Muscle of back (tissue), 13 donors: Measurements from ENCODE around the gene FRMD8. TPM values are rescaled to one million over a fixed set of nuclear protein-coding genes. Genes with fewer than 3 reads are reported as not detected.

Experiments used
- DNase-seq, 3 donors: peaks; one replicate each; pipeline versions ENCODE4 v3.0.0 to v3.0.0-alpha.2; 2013
- long read RNA-seq, 9 donors: transcript quantifications; one replicate each; lab custom pipeline, GENCODE V29; 2026
- polyA plus RNA-seq, 10 donors: library from polyadenylated mRNA; unstranded; fragments of 120-200 nt; gene quantifications; one replicate each; pipeline ENCODE4 v1.2.1, GENCODE V29; 2013; ENCODE audit not compliant: insufficient read length in 10 of 10

Gene FRMD8, protein sequence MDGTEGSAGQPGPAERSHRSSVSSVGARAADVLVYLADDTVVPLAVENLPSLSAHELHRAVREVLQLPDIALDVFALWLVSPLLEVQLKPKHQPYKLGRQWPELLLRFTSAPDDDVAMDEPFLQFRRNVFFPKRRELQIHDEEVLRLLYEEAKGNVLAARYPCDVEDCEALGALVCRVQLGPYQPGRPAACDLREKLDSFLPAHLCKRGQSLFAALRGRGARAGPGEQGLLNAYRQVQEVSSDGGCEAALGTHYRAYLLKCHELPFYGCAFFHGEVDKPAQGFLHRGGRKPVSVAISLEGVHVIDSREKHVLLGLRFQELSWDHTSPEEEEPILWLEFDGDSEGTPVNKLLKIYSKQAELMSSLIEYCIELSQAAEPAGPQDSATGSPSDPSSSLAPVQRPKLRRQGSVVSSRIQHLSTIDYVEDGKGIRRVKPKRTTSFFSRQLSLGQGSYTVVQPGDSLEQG
- polyA plus RNA-seq = 10 to 100 TPM in 3 of 10 donors, 1 to 10 TPM in 7; 7.4 to 12.7 (median 9.2) TPM
- long read RNA-seq, donor 1, partial matches to known transcripts = 16 of 17 reads
- long read RNA-seq, donor 1, other reads (novel, unspliced or antisense) = 0 of 17 reads
- long read RNA-seq, donor 2 = 0 reads
- long read RNA-seq, donor 3 = 0 reads
- long read RNA-seq, donor 4, partial matches to known transcripts = 0 of 4 reads
- long read RNA-seq, donor 4, other reads (novel, unspliced or antisense) = 0 of 4 reads
- long read RNA-seq, donor 5, partial matches to known transcripts = 0 of 2 reads
- long read RNA-seq, donor 5, other reads (novel, unspliced or antisense) = 0 of 2 reads
- long read RNA-seq, donor 6, partial matches to known transcripts = 19 of 23 reads
- long read RNA-seq, donor 6, other reads (novel, unspliced or antisense) = 0 of 23 reads
- long read RNA-seq, donor 7, partial matches to known transcripts = 0 of 1 reads
- long read RNA-seq, donor 7, other reads (novel, unspliced or antisense) = 0 of 1 reads
- long read RNA-seq, donor 8, partial matches to known transcripts = 0 of 2 reads
- long read RNA-seq, donor 8, other reads (novel, unspliced or antisense) = 0 of 2 reads
- long read RNA-seq, donor 9, partial matches to known transcripts = 0 of 2 reads
- long read RNA-seq, donor 9, other reads (novel, unspliced or antisense) = 0 of 2 reads

DNA sequence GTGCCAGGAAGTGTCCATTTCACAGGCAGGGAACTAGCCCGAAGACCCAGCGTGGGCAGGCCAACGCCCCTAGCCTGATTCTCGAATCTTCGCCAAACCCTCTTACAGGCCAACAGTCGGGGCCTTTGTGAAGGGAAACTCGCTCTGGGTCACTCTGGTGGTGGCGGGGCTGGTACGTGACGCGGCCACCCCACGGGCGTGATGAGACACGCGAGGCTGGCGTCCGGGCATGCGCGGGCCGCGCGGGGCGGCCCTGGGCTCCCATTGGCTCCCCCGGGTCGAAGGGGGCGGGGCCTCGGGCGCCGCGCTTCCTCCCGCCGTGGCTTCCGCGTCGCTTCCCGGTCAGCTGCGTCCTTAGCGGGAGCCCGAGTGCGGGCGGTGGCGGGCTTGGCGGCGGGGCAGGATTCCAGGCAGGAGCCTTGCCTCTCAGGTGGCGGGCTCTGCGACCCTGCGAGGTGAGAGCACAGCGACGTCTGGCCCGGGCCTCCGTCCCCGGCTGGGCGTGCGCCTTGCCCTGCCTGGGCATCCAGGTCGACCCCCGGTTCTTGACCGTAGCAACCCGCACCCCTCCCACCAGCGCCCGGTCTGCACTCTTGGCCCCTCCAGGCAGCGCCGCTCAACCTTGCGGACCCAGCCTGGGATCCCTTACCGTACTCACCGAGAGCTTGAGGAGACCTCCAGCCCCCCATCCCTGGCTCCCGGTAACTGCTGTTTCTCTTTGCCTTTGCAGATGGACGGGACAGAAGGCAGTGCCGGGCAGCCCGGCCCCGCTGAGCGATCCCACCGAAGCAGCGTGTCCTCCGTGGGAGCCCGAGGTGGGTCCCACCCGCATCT is at the start of gene FRMD8:
Gene FRMD8 (plus strand): TSS at position 331 of the 834 bp plus-strand sequence. CDS start 400 bp downstream, at position 731.
- peak; percentile 83 to 96 (median 94) for DNase-seq

DNA sequence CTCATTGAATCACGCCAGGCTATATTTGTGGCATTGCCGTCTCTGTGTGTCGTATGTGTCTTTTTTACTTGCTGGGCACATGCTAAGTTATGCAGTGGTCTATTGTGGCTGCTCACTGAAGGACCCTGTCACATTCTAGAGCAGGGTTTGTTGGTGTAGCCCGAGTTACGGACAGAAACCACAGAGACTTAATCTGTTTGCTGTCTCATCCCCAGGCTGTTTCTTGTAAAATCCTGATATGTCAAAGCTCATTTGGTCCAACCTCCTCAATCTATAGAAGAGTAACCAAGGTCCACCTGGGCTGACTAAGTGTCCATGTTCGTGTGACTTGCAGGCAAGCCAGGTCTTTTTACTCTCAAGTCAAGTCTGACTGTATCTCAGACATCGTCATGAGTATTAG is 47.8 kb upstream of the FRMD8 start:
- DNase-seq = no peak

DNA sequence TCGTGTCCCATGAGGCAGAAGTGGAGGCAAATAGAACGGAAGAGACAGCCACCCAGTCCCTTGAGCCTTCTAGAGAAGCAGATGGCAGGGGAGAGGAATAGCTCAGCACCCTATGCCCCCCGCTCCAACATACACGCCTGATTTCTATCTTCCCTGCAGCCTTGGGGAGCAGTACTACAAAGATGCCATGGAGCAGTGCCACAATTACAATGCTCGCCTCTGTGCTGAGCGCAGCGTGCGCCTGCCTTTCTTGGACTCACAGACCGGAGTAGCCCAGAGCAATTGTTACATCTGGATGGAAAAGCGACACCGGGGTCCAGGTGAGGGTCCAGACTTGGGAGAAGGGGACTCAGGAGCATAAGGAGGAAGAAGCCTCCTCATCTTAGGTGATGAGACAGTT is 46.2 kb upstream of the FRMD8 start:
- no peak for DNase-seq

DNA sequence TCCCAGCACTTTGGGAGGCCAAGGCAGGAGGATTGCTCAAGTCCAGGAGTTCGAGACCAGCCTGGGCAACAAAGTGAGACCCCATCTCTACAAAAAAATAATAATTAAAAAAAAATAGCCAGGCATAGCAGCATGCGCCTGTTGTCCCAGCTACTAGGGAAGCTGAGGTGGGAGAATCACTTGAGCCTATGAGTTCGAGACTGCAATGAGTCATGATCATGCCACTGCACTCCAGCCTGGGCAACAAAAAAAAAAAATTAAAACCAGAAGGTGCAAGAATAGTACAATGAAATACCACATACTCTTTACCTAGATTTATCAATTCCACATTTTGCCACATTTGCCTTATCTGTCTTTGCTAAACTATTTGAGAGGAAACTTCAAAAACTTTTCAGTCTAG is 44.6 kb upstream of the FRMD8 start:
- no peak for DNase-seq

DNA sequence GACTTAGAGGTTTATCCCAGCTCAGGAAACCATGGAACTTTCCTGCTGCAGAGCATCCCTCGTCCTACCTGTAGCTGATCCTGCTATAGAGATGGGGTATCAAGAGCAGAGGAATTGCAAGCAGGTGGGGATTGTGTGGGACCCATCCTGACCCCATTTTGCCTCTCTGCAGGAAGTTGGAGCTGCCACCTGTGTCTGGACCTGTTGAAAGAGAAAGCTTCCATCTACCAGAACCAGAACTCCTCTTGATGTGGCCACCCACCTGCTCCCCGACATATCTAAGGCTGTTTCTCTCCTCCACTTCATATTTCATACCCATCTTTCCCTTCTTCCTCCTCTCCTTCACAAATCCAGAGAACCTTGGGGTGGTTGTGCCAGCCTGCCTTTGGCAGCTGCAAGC is 34.9 kb upstream of the FRMD8 start:
- no peak for DNase-seq

DNA sequence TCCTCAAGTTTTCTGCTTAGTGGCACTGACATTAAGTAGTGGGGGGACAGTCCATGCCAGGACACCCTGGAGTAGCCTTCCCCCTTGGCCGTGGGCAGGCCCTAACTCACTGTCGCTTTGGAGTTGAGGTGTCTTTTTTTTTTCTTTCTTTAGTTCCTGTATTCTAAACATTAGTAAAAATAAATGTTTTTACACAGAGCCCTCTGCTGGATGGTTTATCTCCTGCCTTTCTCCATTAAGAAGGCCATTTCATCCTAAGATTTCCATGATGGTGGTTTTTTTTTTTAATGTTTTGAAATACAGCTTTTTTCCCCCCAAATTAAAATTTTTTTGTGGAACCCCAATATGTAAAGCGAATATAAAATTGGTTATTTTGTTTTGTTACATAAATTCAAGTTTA is 33.7 kb upstream of the FRMD8 start:
- DNase-seq = peak in 1 of 3 donors; percentile 53

DNA sequence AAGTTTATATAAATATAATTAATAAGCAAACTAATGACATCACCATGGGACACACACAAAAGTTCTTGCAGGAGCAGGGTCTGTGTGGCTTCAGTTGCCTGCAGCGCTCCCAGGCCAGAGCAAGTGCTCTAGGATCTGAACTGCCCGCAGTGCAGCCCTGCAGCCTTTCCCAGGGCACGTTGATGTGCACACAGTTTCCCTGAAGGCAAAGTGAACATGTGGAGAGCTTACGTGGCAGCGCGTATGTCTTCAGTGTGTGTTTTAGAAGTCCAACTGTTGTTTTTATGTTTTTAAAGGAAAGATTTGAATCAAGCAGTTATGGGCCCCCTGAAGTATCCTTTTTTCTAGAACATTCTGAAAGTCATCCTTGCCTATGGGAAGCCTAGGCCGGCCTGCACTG is 33.1 kb upstream of the FRMD8 start:
- no peak for DNase-seq

DNA sequence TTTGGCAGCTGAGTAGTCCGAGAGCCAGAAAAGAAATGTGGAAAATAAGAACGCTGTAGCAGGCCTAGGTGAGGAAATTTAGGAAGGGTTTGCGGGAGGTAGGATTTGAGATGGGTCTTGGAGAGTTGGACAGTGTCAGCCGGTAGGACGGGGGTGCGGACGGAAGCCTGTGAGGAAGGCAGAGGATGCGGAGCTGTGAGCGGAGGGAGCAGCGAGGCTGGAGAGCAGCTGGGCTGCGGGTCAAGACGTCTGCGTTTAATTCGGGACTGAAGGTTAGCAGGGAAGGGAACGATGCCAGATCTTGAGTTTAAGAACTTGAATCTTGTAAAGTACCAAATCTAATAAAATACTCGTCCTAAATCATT is 32.6 kb upstream of the FRMD8 start:
- DNase-seq = no peak

DNA sequence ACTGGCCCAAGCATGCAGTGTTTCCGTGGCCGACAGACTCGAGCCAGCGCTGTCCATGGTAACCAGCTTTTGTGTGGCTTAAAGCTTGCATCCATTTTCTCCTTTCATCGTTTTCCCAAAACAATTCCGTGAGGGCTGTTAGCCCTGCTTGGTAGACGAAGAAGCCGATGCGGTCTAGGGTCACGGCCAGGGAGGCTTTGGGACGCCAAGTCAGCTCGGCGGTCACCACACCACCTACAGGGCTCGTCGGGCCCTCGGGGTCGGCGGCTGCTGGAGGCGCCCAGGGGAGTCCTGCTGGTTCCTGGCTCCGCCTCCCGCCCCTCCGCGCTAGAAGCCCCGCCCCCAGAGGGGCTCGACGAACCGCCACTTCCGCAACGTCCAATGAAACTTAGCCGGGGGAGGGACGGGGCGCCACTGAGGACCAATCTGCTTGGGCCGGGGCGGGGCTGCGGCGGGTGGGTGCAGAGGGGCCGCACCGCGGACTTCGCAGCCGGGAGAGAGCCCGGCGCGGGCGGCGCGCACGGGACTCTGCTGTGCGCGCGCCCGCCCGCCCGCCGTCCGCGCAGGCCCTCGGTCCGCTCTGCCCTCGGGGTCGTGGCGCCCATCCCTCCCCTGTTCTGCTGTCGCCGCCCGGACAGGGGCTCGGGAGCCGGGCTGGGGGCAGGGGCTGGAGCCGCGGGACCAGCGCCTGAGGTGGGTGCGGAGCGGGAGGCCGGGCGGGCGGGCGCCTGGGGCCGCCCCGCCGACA is 32.0 kb upstream of the FRMD8 start, which contains the start of gene TIGD3:
Gene TIGD3 (plus strand): TSS at position 487 of the 748 bp plus-strand sequence. CDS start 1,058 bp downstream, outside the sequence.
- DNase-seq = peak; percentile 96 to 99 (median 97)

DNA sequence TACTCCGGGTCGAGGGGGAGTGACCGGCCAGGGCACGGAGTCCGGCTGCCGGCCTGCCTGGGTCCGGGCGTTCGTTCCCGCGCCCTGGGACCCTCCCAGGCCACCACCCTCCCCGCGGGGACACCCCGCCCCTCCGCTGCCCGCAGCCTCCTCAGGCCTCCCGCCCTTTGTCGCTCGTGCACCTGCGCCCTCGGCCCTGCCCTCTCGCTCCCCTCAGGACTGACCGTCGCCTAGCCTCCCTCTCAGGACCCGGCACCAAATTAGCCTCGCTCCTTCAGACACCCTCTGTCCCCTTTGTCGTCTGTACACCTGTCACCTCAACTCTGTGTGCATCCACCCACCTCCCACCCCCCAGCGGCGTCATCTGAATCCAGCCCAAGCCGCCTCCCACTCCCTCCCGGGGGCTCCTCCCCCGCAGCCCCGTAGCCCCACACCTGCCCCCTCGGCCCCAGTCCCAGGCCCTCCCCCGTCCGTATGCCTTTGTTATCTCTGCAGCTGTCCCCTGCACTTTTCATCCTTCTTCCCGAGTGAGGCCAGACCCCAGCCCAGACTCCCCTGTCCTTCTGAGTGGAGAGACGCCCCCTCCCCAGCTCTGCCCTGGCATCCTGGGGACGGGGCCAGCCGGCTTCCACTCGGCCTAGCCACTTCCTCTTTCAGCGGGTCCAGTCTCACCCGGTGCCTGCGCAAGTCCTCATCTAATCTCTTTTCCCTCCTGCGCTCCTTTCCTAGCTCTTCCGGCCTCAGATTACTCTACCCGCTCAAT is 31.2 kb upstream of the FRMD8 start:
- peak in 1 of 3 donors; percentile 35 for DNase-seq

DNA sequence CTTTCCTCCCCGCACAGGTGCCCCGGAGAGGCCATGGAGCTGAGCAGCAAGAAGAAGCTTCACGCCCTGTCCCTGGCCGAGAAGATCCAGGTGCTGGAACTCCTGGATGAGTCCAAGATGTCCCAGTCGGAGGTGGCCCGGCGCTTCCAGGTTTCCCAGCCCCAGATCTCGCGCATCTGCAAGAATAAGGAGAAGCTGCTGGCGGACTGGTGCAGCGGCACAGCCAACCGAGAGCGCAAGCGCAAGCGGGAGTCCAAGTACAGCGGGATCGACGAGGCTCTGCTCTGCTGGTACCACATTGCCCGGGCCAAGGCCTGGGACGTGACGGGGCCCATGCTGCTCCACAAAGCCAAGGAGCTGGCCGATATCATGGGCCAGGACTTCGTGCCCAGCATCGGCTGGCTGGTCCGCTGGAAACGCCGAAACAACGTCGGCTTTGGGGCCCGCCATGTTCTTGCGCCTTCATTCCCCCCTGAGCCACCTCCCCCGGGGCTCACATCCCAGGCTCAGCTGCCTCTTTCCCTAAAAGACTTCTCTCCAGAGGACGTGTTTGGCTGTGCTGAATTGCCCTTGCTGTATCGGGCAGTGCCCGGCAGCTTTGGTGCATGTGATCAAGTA is 30.6 kb upstream of the FRMD8 start:
- peak in 2 of 3 donors; percentile 30 to 59 for DNase-seq

DNA sequence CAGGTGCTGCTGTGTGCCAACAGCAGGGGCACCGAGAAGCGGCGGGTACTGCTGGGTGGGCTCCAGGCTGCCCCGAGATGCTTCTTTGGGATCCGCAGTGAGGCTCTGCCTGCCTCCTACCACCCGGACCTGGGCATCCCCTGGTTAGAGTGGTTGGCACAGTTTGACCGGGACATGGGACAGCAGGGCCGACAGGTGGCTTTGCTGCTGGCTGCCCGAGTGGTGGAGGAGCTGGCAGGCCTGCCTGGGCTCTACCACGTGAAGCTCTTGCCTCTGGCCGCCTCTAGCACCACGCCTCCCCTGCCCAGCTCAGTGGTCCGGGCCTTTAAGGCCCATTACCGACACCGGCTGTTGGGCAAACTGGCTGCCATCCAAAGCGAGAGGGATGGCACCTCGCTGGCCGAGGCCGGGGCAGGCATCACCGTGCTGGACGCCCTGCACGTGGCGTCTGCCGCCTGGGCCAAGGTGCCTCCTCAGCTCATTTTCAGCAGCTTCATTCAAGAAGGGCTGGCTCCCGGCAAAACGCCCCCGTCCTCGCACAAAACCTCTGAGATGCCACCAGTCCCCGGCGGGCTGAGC is 30.0 kb upstream of the FRMD8 start:
- peak in 1 of 3 donors; percentile 33 for DNase-seq

DNA sequence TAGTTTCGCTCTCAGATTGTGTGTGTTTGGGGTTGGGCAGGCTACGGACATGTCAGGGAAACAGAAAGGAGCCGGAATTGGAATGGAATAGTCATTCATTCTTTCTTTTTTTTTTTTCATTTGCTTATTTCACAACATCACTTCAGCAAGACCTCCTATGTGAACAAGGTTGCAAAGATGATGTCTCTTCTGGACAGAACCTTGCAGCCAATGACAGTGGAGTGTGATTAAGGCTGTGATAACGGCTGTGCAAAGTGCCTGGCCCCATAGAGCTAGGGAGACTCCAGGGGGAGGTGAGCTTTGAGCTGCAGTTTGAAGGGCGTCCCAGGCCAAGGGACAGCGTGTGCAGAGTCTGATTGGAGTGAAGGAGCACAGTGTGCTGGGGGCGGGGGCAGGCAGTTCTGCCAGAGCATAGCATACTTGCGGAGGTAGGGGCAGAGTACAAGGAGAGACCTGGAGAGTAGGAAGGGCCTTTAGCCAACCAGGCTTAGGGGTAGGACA is 28.5 kb upstream of the FRMD8 start:
- DNase-seq = no peak

DNA sequence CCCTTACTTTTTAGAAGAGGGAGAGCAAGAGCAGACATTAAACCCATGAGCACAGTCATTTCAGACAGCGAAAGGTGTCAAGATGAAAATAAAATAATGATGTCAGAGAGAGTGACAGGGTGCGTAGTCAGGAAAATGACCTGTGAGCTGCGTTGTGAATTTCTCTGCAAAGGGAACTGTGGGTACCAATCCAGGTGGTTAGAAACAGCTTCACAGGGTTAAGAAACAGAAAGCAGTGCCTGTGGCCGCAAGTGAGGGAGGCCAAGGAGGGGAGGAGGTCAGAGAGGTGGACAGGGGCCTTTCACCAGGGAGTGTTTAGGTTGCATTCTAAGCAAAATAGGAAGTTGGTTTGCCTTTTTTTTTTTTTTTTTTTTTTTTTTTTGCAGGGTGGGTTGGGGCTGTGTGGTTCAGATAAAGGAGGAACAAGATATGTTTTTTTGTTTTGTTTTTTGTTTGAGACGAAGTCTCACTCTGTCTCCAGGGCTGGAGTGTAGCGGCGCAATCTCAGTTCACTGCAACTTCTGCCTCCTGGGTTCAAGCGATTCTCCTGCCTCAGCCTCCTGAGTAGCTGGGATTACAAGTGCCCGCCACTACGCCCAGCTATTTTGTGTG is 24.0 kb upstream of the FRMD8 start:
- no peak for DNase-seq

DNA sequence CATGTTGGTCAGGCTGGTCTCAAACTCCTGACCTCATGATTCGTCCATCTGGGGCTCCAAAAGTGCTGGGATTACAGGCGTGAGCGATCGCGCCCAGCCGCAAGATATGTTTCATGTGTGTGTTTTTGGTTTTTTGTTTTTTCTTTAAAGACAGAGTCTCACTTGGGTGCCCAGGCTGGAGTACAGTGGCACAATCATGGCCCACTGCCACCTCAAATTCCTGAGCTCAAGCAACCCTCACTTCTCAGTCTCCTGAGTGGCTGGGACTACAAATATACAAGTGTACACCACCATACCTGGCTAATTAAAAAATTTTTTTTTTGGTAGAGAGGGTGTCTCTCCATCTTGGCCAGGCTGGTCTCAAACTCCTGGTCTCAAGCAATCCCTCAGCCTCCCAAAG is 23.5 kb upstream of the FRMD8 start:
- no peak for DNase-seq

DNA sequence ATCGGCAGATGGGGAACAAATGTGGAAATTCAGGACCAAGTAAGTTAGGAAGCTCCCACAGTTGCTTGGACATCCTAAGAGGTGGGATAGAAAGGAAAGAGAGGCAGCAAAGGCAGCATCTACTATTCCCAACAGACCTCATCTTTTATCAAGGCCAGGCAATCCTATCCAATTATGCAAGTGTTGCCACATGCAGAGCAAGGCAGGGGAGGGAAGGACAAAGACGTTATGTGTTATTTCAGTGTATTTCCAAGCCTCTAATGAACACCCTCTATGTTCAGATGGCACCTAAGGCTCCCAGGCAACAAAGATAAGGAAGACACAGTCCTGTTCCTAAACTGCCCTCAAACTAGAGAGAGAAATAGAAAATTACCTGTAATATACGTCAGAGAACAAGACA is 22.7 kb upstream of the FRMD8 start:
- DNase-seq = no peak

DNA sequence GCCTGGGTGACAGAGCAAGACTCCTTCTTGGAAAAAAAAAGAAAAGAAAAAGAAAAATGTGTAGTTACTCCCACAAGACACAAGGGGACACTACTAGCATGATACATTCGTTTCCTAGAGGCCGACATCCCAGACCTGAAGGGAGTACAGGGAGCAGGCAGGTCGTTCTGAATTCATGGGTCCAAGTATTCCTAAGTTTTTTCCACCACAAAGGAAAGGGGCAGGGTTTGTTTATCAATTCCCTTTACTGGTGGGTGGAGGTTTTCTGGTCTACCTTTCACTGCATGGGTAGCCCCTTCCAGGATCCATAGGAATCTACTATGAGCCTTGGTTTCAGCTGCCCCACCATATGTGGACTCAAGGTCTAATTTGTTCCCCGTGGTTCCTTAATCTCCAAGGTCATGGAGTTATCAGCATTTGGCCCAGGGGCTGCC is 20.1 kb upstream of the FRMD8 start:
- DNase-seq = peak; percentile 57 to 77 (median 62)

DNA sequence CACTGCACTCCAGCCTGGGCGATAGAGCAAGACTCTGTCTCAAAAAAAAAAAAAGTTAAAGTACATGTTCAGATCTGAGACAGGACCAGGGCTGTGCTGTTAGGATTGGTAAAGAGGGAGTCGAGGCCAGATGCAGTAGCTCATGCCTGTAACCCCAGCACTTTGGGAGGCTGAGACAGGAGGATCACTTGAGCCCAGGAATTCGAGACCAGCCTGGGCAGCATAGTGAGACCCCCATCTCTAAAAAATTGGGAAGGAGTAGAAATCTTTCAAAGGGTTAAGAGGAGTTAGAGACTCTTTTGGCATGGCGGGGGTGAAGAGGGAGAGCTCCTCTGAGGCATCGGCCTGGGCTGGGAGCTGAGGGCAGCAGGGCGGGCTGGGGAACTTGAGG is 15.8 kb upstream of the FRMD8 start:
- no peak for DNase-seq
